Stimulated activated CD8-positive, alpha-beta memory T cell treated with anti-CD3 and anti-CD28 coated beads, Interleukin-15, amount 100 ng/mL, for 24 hours (primary cell): Measurements from ENCODE around the gene MTHFD1L.
"Not testable (repeated sequence)": the region's sequence is repeated elsewhere in the genome, so short reads cannot be mapped to it uniquely, and the experiment has no call there.

ENCODE experiments used
- DNase-seq: peaks from one replicate; pipeline ENCODE4 v3.0.0-alpha.2; 2020; ENCODE audit warnings: low read depth

Gene MTHFD1L

GRCh38 chr6:151123641-151124040 lies 258.1 kb downstream of the MTHFD1L start:
- DNase-seq: not testable (repeated sequence)

- DNase-seq: not testable (repeated sequence)
These were observed 259.7 kb downstream of the MTHFD1L start for GRCh38 chr6:151125242-151125641.

- not testable (repeated sequence) for DNase-seq
These were observed 260.3 kb downstream of the MTHFD1L start for GRCh38 chr6:151125651-151126416.

- DNase-seq: not testable (repeated sequence)
These were observed 260.9 kb downstream of the MTHFD1L start for GRCh38 chr6:151126417-151126724.

GRCh38 chr6:151127133-151127798 lies 261.8 kb downstream of the MTHFD1L start:
- not testable (repeated sequence) for DNase-seq

- no peak for DNase-seq
These were observed 263.4 kb downstream of the MTHFD1L start for GRCh38 chr6:151128763-151129370.

- DNase-seq: no peak
These were observed 264.8 kb downstream of the MTHFD1L start for GRCh38 chr6:151130329-151130728.

GRCh38 chr6:151131324-151132007 lies 266.0 kb downstream of the MTHFD1L start:
- DNase-seq: no peak

GRCh38 chr6:151136141-151136755 lies 270.7 kb downstream of the MTHFD1L start:
- no peak for DNase-seq

- DNase-seq: no peak
These were observed 272.0 kb downstream of the MTHFD1L start for GRCh38 chr6:151137542-151137941.

GRCh38 chr6:151139524-151139923 lies 274.0 kb downstream of the MTHFD1L start:
- no peak for DNase-seq

- DNase-seq: no peak
These were observed 275.3 kb downstream of the MTHFD1L start for GRCh38 chr6:151140767-151141166.

- DNase-seq: no peak
These were observed 276.2 kb downstream of the MTHFD1L start for GRCh38 chr6:151141685-151142084.

- no peak for DNase-seq
These were observed 277.2 kb downstream of the MTHFD1L start for GRCh38 chr6:151142676-151143075.

- DNase-seq: no peak
These were observed 277.8 kb downstream of the MTHFD1L start for GRCh38 chr6:151143337-151143736.

GRCh38 chr6:151143806-151144205 lies 278.3 kb downstream of the MTHFD1L start:
- DNase-seq: no peak

- no peak for DNase-seq
These were observed 281.8 kb downstream of the MTHFD1L start for GRCh38 chr6:151147118-151147832.

- no peak for DNase-seq
These were observed 282.6 kb downstream of the MTHFD1L start for GRCh38 chr6:151148111-151148510.

GRCh38 chr6:151149793-151150192 lies 284.3 kb downstream of the MTHFD1L start:
- DNase-seq: no peak
